Stimulated activated CD4-positive, alpha-beta T cell treated with anti-CD3 and anti-CD28 coated beads, Interleukin-2, amount 100 ng/mL, for 48 hours (primary cell): ENCODE data around the gene DCBLD2.
"Not testable (repeated sequence)": the region's sequence is repeated elsewhere in the genome, so short reads cannot be mapped to it uniquely, and the experiment has no call there.

Source experiments
- DNase-seq, 2 donors: peaks; one replicate each; pipeline ENCODE4 v3.0.0-alpha.2; 2020

The DCBLD2 gene

DNA sequence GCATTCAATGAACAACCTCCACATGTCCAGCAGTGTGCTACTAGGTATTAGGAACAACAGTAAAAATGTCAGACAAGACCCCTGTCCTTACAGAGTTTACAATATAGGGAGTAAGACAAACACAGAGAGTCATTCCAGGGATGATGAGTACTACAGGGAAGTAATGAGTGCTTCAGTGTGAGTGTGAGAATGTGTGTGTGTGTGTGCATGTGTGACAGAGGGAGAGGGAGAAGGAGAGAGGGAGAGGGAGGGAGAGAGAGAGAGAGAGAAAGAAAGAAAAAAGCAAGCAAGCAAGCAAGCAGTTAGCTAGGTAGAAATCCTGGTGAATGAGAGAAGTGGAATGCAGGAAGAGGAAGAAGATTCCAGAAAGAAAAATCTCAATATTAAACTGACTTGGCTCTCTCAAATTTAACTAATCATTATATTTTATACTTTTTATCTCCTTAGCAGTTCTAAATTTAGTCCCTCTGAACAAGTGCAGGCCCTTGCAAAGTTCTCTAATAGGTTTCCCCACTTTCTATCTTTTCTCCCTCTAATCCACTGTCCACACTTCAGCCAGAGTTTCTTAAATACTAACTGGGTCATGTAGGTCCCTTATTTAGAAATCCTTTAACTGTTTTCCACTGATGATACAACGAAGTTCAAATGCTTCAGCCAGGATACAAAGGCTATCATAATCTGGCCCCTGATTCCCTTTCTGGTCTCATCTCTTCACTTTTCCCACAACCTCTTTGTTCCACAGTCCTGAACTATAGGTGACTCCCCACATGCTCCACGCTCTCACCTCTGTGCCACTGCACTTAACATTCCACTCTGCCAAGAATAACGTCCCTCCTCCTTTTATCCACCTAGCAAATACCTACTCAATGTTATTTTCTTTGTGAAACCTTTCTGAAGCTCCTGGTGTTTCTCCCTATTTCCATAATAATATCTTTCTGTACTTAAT lies 10.3 kb downstream of the DCBLD2 start:
- no peak for DNase-seq

DNA sequence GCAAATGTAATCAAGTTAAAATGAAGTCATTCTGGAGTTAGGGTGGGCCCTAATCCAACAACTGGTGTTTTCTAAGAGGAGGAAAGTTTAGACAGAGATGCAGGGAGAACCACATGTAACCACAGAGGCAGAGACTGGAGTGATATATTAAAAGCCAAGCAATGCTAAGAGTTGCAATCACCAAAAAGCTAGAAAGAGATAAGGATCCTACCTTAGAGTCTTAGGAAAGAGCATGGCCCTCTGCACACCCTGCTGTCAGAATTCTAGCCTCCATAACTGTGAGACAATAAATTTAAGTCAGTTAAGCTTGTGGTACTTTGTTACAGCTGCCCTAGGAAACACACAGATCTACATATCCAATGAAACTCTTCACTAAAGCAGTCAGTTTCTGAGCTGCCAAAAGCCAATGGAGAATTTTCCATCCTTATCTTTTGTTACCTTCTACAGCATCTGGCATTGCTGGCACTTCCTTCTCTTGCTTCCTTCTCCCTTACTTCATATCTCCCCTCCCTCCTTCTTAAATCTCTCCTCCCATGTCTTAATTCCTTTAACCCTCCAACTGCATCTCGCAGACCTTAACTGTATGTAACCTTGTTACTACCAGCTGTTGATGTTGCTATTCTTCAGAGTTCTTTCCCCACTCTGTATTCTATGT lies 11.2 kb downstream of the DCBLD2 start:
- DNase-seq, result no peak

DNA sequence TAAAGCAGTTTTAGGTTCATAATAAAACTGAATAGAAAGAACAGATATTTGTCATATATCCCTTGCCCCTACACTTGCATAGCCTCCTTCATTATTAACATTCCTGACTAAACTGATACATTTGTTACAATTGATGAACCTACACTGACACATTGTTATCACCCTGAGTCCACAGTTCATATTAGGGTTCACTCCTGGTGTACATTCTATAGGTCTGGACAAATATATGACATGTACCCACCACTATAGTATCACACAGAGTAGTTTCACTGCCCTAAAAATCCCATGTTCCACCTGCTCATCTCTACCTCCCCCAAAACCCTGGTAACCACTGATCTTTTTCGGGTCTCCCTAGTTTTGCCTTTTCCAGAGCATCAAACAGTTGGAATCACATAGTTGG lies 13.8 kb downstream of the DCBLD2 start:
- no peak for DNase-seq

DNA sequence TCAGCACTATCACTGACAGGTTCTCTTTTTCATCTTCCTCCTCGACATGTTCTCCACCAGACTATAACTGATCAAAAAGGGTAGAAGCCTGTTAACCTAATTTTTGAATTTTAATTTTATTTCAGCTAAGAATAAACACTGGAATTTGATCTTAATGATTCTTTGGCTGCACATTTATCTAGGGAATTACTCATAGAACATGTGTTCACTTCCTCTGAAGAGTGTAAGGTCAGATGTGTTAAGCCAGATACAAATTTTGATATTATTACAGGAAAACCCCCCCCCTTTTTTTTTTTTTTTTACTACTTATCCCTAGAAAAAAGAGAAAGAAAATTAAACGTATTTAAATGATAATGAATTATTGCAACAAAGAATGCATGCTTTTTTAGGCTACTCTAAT lies 15.0 kb downstream of the DCBLD2 start:
- DNase-seq, result no peak

DNA sequence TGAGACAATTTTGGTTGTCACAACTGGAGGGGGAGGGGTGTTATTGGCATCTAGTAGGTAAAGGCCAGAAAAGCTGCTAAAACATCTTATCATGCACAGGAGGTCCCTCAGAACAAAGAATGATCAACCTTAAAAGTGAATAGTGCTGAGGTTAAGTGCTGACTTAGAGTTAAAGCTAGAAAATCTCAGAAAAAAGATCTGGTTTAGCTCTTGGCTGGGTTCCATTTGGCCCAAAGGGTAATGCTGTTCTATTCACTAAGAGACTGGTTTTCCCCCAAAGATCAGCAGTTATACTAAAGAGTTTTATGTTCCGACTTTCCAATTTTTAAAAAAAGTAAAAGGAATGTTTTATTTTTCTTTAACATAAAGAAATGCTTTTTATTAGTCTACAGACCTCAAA lies 15.6 kb downstream of the DCBLD2 start:
- no peak for DNase-seq

DNA sequence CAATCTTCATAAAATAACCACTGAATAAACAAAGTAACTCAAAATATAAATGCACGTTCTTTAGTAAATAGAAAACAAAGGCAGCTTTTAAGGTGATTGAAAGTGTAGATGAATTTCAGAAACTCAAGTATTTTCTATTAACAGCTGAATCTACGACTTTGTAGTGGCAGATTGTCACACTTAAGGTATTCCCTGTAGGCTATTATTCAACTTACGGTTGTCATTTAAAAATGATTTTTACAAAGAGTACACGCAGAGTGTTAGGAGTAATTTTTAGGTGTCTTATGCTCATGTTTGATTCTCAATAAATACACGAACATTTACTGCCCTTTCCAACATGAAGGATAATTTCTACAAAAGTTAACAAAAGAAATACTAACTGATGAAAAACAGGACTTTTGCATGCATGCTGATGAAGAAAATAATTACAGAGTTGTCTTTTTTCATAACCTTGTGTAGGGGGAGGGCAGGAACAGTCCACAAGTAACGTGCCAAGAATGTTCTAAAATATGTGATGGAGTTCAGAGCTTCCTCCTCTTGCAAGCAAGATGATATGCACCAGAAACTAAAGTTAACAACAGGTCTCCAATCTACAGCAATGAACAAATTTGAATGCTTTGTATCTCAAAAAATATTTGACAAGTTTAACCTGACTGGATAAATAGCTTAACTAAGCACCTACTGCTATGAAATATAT lies 16.7 kb downstream of the DCBLD2 start:
- no peak for DNase-seq

DNA sequence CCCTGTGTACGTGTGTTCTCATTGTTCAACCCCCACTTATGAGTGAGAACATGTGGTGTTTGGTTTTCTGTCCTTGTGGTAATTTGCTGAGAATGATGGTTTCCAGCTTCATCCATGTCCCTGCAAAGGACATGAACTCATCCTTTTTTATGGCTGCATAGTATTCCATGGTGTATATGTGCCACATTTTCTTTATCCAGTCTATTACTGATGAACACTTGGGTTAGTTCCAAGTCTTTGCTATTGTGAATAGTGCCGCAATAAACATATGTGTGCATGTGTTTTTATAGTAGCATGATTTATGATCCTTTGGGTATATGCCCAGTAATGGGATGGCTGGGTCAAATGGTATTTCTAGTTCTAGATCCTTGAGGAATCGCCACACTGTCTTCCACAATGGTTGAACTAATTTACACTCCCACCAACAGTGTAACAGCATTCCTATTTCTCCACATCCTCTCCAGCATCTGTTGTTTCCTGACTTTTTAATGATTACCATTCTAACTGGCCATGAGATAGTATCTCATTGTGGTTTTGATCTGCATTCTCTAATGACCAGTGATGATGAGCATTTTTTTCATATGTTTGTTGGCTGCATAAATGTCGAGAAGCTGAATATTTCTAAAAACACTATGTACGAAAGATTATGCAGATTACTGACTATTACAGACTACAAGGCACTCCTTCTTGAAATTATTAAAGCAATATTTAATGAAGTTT lies 18.7 kb downstream of the DCBLD2 start:
- DNase-seq, result not testable (repeated sequence)

DNA sequence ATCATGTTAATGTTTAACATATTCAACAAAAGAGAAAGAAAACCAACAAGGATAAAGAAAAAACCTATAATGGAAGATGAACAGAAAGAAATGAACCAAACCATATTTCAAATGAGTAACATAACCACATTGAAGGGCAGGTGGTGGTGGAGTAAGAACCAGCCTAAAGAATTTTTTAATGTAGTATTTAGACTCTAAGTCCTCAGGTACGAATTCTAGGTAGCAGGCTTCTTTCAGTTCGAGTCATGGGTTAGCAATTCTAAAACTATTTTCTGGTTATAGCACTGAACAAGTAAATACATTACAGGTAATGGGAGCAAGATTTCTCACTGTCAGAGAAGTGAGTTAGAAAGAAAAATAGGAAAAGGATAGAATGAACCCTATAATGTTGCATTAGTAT lies 24.4 kb downstream of the DCBLD2 start:
- no peak for DNase-seq

DNA sequence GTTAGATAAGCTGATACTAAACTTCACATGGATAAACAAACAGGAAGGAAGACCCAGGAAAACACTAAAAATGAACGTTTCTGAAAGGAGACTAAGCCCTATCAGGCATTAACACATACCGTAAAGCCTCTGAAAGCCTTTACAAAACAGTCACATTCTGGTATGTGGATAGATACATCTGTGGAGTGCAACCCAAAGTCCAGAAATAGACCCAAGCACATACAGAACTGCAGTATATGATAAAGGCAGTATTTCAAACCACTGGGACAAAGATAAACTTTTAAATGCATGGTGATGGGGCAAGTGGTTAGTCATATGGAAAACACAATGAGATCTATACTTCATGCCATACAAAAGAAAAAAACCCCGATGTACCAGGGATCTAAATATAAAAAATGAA lies 26.0 kb downstream of the DCBLD2 start:
- no peak for DNase-seq

DNA sequence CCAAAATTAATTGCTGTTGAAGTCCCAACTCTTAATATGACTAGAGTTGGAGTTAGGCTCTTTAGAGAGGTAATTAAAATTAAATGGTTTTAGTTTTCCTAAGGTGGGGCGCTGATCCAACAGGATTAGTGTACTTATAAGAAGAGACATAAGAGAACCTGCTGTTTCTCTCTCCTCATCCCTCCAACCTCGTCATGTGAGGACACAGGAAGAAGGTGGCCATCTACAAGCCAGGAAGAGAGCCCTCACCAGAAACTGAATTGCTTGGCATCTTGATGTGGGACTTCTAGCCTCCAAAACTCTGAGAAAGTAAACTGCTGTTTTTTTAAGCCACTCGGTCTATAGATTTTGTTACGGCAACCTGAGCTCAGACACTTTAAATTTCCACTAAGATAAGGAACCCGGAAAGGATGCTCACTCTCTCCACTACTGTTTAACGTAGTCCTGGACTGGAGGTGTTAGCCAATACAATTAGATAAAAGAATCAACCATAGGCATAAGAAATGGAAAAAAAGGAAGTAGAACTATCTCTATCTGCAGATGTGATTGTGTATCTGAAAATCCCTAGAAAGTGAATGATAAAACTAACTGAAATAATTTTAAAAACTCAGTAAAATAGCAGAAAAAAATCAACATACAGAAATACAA lies 26.8 kb downstream of the DCBLD2 start:
- DNase-seq, result no peak

DNA sequence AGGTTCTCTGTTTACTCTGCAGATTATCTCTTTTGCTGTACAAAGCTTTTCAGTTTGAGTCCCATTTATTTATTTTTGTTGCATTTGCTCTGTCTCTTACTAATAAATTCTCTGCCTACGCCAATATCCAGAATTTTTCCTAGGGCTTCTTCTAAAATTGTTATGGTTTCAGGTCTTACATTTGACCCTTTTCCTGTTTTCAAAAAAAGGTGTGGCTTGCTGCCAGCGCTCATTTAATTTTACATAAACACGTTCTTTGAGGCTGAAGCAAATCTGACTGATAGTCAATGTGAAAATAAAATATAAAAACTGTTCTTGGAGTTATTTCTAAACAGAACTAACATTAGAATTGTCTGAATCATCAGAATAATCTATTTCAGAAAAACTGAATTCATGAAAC lies 32.1 kb downstream of the DCBLD2 start:
- DNase-seq, result no peak

DNA sequence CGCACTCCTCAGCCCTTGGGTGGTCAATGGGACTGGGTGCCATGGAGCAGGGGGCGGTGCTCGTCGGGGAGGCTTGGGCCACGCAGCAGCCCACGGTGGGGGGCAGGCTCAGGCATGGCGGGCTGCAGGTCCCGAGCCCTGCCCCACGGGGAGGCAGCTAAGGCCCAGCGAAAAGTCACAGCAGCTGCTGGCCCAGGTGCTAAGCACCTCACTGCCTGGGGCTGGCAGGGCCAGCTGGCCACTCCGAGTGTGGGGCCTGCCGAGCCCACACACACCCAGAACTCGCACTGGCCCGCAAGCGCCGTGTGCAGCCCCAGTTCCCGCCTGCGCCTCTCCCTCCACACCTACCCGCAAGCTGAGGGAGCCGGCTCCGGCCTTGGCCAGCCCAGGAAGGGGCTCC lies 43.5 kb downstream of the DCBLD2 start:
- DNase-seq, result not testable (repeated sequence)

DNA sequence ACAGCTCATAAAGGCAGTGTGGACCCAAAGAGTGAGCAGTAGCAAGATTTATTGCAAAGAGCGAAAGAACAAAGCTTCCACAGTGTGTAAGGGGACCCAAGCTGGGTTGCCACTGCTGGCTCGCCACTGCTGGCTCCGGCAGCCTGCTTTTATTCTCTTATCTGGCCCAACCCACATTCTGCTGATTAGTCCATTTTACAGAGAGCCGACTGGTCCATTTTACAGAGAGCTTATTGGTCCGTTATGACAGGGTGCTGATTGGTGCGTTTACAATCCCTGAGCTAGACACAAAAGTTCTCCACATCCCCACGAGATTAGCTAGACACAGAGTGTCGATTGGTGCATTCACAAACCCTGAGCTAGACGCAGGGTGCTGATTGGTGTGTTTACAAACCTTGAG lies 44.2 kb downstream of the DCBLD2 start:
- DNase-seq, result not testable (repeated sequence)

DNA sequence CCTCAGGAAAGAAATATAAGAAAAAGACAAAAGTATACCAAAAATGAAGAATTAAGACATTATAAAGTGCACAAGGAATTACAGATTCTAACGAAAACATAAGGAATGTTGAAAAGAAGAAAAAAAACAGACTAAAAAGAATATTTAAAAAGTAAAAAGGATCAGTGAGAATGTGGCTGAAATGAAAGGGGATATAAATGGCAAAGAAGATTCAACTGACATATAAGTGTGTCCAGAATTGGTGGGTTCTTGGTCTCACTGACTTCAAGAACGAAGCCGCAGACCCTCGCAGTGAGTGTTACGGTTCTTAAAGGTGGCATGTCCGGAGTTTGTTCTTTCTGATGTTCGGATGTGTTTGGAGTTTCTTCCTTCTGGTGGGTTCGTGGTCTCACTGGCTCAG lies 44.8 kb downstream of the DCBLD2 start:
- DNase-seq, result no peak

DNA sequence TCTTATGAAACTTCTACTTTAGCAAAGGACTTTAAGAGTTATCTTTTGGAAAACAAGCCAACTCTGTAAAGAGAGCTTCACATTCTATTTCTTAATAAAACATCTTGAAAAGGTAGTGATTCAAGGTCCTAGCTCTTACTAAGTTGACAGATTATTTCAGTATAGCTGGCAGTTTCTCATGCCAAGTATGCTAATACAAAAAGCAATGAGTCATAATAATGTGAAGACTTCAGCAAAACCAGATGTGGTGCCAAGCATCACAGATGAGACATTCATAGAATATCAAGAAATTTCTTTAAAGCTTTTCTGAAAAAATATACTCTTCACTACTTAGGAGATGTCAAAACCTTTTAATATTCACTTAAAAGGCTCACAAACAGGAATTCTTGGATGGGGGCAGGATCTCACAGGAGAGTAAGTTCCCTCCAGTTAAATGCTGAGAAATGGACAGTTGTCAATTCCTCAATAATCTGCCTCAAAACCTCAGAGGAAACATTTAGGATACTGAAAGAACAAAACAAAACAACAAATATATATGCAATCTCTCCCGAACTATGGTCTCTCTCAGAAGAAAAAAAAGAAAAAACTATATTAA lies 45.6 kb downstream of the DCBLD2 start:
- DNase-seq, result no peak

DNA sequence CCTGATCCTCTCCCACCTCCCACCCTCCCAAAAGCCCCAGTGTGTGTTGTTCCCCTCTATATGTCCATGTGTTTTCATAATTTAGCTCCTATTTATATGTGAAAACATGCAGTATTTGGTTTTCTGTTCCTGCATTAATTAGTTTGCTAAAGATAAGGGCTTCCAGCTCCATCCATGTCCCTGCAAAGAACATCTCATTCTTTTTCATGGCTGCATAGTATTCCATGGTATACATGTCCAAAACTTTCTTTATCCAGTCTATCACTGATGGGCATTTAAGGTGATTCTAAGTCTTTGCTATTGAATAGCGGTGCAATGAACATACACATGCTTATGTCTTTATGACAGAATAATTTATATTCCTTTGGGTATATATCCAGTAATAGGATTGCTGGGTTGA lies 53.4 kb downstream of the DCBLD2 start:
- no peak for DNase-seq

DNA sequence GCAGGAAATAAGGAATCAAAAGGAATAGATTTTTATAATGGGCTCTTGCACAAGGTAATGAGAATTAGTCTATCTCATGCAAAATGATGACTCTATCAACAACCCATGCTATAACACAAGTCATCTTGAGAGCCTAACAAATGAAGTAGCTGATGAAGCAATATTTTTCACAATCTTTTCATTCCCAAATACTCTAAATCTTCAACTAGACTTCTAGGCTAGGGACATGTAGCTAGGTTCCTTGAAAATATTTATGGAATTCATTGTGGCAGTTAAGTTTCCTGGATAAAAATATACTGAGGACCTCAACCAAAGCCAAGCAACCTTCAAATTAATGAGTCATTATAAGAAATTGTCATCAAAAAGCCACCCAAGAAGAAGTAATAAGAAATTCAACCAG lies 55.4 kb downstream of the DCBLD2 start:
- no peak for DNase-seq

DNA sequence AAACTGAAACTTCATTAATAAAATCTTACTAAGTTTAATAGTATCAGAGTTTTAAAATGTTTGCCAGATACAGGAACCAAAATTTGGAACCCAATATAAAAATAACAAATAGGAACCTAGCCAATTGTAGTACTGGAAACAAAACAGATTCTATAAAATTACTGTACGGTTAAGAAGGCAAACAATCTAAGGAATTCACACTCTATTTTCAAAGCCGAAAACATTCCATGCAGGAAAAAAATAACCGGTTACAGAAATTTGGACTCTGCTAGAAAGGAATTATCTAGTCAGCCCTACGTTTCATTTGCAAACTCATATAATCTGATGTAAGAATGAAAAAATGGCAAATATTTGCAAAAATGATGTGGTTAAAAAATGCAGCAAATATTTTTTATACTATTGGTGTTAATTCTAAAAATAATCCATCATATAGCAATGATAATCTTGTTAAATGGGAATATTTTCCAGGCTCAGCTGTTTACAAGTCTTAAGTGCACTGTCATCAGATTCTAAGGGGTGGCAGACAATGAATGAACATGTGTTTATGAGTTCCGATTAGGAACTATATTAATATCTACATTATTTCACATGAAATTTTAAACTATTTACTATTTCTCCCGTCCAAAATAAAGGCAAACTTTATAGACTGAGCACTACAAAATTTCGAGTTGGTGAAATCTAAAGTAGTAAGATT lies 58.1 kb downstream of the DCBLD2 start:
- no peak for DNase-seq

DNA sequence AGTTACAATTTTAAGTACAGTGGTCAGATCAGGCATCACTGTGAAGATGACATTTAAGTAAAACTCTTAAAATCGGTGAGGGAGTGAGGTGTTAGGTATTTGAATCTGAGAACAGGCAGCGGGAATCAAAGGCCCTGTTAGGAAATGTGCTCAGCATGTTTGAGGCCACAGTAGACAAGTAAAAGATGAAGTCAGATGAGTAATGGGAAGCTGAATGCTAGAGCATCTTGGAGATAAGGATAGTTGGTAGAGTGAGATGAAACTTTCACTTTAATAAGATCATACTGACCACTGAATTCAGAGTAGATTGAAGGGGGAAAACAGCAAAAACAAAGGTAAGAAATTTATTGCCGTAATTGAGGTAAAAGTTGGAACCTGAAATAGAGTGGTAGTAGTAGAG lies 61.6 kb downstream of the DCBLD2 start:
- no peak for DNase-seq

DNA sequence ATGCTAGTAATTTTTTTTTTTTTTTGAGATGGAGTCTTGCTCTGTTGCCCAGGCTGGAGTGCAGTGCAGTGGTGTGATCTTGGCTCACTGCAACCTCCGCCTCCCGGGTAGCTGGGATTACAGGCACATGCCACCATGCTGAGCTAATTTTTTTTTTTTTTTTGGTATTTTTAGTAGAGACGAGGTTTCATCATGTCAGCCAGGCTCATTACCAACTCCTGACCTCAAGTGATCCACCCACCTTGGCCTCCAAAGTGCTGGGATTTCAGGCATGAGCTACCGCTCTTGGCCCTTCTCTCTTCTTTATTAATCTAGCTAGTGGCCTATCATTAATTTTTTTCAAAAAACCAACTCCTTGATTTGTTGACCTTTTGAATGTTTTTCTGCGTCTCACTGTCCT lies 70.4 kb downstream of the DCBLD2 start:
- not testable (repeated sequence) for DNase-seq

DNA sequence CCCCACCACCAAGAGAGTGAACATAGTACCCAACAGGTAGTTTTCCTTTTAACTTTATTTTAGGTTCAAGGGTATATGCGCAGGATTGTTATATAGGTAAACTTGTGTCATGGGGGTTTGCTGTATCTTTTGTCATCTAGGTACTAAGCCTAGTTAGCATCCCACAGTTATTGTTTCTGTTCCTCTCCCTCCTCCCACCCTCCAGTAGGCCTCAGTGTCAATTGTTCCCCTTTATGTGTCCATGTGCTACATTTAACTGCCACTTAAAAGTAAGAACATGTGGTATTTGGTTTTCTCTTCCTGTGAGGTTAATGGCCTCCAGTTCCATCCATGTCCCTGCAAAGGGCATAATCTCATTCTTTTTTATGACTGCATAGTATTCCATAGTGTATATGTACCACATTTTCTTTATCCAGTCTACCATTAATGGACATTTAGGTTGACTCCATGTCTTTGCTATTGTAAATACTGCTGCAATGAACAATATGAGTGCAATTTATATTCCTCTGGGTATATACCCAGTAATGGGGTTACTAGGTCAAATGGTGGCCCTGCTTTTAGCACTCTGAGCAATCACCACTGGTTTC lies 72.2 kb downstream of the DCBLD2 start:
- DNase-seq, result no peak
